GM10248 (cell line): ENCODE data around the gene CILP.

Experiments
- CTCF ChIA-PET: fragments of 300-600 bp; sonication (Branson Sonifier 250); formaldehyde crosslinking; extraction: SDS; loops from one replicate; lab custom pipeline; 2021; ENCODE audit warnings: antibody characterized with exemption; lab: Yijun Ruan, JAX
- POLR2A ChIA-PET: fragments of 350-650 bp; sonication (Branson Sonifier 250); formaldehyde crosslinking; extraction: SDS; loops from one replicate; lab custom pipeline; 2020; ENCODE audit warnings: antibody characterized with exemption; lab: Yijun Ruan, JAX
- DNase-seq: peaks from one replicate; pipeline ENCODE4 v3.0.0; 2012; ENCODE audit errors: extremely low spot score
- TF ChIP-seq, protein P1 (sequence below): IDR thresholded peaks from 2 replicates; pipeline ENCODE4 v1.5.1; 2012; ENCODE audit warnings: mild to moderate bottlenecking, low read depth; ENCODE audit errors: extremely low read depth, missing control alignments, control extremely low read depth

CILP gene

GRCh38 chr15:65146438-65146837, 64.8 kb downstream of the CILP start:
- ChIA-PET POLR2A (no interaction called here), CTCF (no interaction called here)
- no peak for DNase-seq
- TF ChIP-seq, protein P1, sequence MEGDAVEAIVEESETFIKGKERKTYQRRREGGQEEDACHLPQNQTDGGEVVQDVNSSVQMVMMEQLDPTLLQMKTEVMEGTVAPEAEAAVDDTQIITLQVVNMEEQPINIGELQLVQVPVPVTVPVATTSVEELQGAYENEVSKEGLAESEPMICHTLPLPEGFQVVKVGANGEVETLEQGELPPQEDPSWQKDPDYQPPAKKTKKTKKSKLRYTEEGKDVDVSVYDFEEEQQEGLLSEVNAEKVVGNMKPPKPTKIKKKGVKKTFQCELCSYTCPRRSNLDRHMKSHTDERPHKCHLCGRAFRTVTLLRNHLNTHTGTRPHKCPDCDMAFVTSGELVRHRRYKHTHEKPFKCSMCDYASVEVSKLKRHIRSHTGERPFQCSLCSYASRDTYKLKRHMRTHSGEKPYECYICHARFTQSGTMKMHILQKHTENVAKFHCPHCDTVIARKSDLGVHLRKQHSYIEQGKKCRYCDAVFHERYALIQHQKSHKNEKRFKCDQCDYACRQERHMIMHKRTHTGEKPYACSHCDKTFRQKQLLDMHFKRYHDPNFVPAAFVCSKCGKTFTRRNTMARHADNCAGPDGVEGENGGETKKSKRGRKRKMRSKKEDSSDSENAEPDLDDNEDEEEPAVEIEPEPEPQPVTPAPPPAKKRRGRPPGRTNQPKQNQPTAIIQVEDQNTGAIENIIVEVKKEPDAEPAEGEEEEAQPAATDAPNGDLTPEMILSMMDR, result no peak
